ENCODE data around the gene NKX6-1. TPM values are rescaled to one million over a fixed set of nuclear protein-coding genes. Genes with fewer than 3 reads are reported as not detected.

Gene NKX6-1
- total RNA-seq, 1 experiment from 2014 or later: 0.68 TPM

- H3K4me3 Mint-ChIP-seq (ENCODE audit: unreplicated experiment): no peak overlapping the region
- POLR2A ChIA-PET: no interaction called here
Measured at GRCh38 chr4:84494531-84494930, 4.6 kb downstream of the NKX6-1 start.

GRCh38 chr4:84494076-84494475 is 5.0 kb downstream of the NKX6-1 start:
- Mint-ChIP-seq H3K27me3 (ENCODE audit: insufficient read depth, unreplicated experiment) (peaks cover 50% of the 10 kb centered on the region), H3K4me1 (ENCODE audit: insufficient read depth, unreplicated experiment) (no peaks in the 10 kb centered on the region), H3K27ac (ENCODE audit: low read depth, unreplicated experiment) (no peak overlapping the region), H3K36me3 (ENCODE audit: insufficient read depth, unreplicated experiment) (no peaks in the 10 kb centered on the region), H3K4me3 (ENCODE audit: unreplicated experiment) (no peak overlapping the region), H3K9me3 (ENCODE audit: unreplicated experiment) (no peaks in the 10 kb centered on the region)
- BruUV-seq (replicated peaks): no TSS peak
- DNase-seq (ENCODE audit: unreplicated experiment): no peak
- CTCF ChIA-PET: interaction anchor here (0.6 to 0.9 kb wide), 2 partner anchors 9 to 15 kb away, joined by 3 read pairs; no protein-coding TSS in a partner anchor
- TF ChIP-seq CTCF (IDR thresholded peaks at IDR 0.05; ENCODE audit: unreplicated experiment): no peak
- intact Hi-C loops (cut with micrococcal nuclease): no loop called here
- POLR2A ChIA-PET: no interaction called here

More at GRCh38 chr4:84494531-84494930, 4.6 kb downstream of the NKX6-1 start:
- CTCF ChIA-PET: interaction anchor here (0.6 to 0.9 kb wide), 2 partner anchors 9 to 16 kb away, joined by 3 read pairs; no protein-coding TSS in a partner anchor
- no peaks in the 10 kb centered on the region for H3K9me3 Mint-ChIP-seq (ENCODE audit: unreplicated experiment)
- no peaks in the 10 kb centered on the region for H3K36me3 Mint-ChIP-seq (ENCODE audit: insufficient read depth, unreplicated experiment)
- BruUV-seq (replicated peaks): no TSS peak
- no peak for DNase-seq (ENCODE audit: unreplicated experiment)
- H3K4me1 Mint-ChIP-seq (ENCODE audit: insufficient read depth, unreplicated experiment): no peaks in the 10 kb centered on the region
- TF ChIP-seq CTCF (IDR thresholded peaks at IDR 0.05; ENCODE audit: unreplicated experiment): no peak
- H3K27ac Mint-ChIP-seq (ENCODE audit: low read depth, unreplicated experiment): no peak overlapping the region
- intact Hi-C loops (cut with micrococcal nuclease): no loop called here
- H3K27me3 Mint-ChIP-seq (ENCODE audit: insufficient read depth, unreplicated experiment): peaks cover 47% of the 10 kb centered on the region

GRCh38 chr4:84493092-84493850 is 5.8 kb downstream of the NKX6-1 start:
- ChIA-PET POLR2A (no interaction called here), CTCF (interaction anchor here (0.5 kb wide), 1 partner anchor 139 kb away, joined by 3 read pairs; no protein-coding TSS in a partner anchor)
- BruUV-seq (replicated peaks): no TSS peak
- TF ChIP-seq CTCF (IDR thresholded peaks at IDR 0.05; ENCODE audit: unreplicated experiment): no peak
- Mint-ChIP-seq H3K4me1 (ENCODE audit: insufficient read depth, unreplicated experiment) (no peaks in the 10 kb centered on the region), H3K27me3 (ENCODE audit: insufficient read depth, unreplicated experiment) (peaks cover 55% of the 10 kb centered on the region), H3K36me3 (ENCODE audit: insufficient read depth, unreplicated experiment) (no peaks in the 10 kb centered on the region), H3K4me3 (ENCODE audit: unreplicated experiment) (no peak overlapping the region), H3K9me3 (ENCODE audit: unreplicated experiment) (no peaks in the 10 kb centered on the region), H3K27ac (ENCODE audit: low read depth, unreplicated experiment) (no peak overlapping the region)
- DNase-seq (ENCODE audit: unreplicated experiment): no peak
- intact Hi-C loops (cut with micrococcal nuclease): no loop called here

DNA sequence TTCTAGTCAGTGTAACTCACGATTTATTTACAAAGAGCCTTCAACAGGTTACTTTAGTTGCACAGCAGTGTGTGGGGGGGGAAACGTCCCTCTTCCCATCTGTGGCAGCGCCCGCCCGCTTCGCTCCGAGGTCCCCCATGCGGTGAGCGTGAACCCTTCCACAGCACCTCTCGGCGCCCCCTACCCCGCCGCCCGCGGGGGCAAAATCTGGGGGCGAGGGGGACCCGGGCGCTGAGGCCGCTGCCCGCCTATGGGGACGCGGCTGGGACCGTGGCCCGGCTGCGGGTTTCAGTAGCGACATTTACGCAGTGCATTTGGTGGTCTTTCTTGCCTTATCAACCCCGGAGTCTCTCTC is 6.4 kb downstream of the NKX6-1 start:
- intact Hi-C loops (cut with micrococcal nuclease): no loop called here
- Mint-ChIP-seq H3K27me3 (ENCODE audit: insufficient read depth, unreplicated experiment) (peaks cover 60% of the 10 kb centered on the region), H3K9me3 (ENCODE audit: unreplicated experiment) (no peaks in the 10 kb centered on the region), H3K36me3 (ENCODE audit: insufficient read depth, unreplicated experiment) (no peaks in the 10 kb centered on the region), H3K4me1 (ENCODE audit: insufficient read depth, unreplicated experiment) (no peaks in the 10 kb centered on the region), H3K4me3 (ENCODE audit: unreplicated experiment) (no peak overlapping the region), H3K27ac (ENCODE audit: low read depth, unreplicated experiment) (no peak overlapping the region)
- no peak for TF ChIP-seq CTCF (IDR thresholded peaks at IDR 0.05; ENCODE audit: unreplicated experiment)
- ChIA-PET CTCF (interaction anchor here (0.5 kb wide), 1 partner anchor 139 kb away, joined by 3 read pairs; no protein-coding TSS in a partner anchor), POLR2A (no interaction called here)
- no peak for DNase-seq (ENCODE audit: unreplicated experiment)
- BruUV-seq (replicated peaks): no TSS peak

Data from MCF 10A (cell line).